Fibroblast of upper back skin (primary cell): ENCODE data around the gene HDAC6.
"Not testable (repeated sequence)": the region's sequence is repeated elsewhere in the genome, so short reads cannot be mapped to it uniquely, and the experiment has no call there.

ENCODE experiments used
- DNase-seq: peaks from one replicate; pipeline ENCODE4 v3.0.0-alpha.2; 2013

The HDAC6 gene

DNA sequence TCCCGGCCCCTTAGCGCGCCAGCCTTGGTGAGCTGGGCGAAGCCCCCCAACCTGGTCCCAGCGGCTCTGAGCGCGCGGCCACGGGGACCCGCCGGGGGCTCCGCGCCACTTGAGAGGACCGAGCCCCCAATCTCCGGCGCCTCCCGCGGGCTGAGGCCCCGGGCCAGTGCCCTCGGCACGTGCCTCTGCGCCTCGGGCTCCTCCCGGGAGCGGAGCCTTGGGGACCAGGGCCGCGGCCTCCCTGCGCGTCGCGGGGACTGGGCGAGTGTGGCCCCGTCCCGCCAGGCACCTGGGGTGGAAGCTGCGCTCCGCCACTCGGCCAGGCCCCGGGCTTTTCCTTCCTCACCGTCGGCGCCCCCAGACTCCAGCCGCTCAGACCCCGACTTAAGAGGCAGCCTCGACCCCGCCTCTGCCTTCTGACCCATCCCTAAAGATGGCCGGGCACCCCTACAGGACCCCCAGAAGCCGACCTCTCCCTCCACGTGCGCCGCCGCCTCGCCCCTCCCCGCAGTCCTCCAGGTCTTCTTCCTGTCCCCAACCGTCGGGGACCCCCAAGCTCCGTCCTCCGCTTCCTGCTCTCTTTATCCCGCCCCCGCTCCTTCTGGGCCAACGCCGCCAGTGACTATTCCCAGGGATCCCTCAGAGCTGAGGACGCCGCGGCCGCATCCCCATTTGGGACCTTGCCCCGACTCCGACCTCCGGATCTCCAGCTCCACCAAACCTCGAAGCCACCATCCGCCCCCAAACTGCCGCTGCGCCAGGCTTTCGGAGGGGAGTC, 25.2 kb downstream of the HDAC6 start:
- no peak for DNase-seq

DNA sequence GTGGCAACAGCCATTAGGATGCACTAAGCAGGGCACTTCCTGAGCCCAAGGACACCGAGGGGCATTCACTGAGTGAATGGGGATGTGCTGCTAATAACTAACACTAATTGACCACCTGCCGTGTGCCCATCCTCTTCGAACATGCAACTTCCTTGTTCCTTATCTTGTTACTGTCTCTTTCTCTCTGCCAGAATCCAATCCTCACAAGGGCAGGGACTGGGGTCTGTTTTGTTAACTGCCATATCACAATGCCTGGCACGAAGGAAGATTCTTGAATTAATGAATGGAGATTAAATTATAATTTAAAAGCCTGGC, 25.7 kb downstream of the HDAC6 start:
- no peak for DNase-seq

DNA sequence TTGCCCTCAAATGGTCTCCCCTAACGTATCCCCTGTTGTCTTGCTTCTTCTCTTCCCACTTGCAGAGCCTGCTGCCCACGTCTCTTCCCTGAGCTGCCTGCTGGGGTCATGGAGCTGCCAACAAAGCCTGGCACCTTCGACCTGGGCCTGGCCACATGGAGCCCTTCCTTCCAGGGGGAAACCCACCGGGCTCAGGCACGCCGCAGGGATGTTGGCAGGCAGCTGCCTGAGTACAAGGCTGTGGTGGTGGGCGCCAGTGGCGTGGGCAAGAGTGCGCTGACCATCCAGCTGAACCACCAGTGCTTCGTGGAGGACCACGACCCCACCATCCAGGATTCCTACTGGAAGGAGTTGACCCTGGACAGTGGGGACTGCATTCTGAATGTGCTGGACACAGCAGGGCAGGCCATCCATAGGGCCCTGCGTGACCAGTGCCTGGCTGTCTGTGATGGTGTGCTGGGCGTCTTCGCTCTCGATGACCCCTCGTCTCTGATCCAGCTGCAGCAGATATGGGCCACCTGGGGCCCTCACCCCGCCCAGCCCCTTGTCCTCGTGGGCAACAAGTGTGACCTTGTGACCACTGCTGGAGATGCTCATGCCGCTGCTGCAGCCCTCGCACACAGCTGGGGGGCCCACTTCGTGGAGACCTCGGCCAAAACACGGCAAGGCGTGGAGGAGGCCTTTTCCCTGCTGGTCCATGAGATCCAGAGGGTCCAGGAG, 27.3 kb downstream of the HDAC6 start:
- DNase-seq = no peak

DNA sequence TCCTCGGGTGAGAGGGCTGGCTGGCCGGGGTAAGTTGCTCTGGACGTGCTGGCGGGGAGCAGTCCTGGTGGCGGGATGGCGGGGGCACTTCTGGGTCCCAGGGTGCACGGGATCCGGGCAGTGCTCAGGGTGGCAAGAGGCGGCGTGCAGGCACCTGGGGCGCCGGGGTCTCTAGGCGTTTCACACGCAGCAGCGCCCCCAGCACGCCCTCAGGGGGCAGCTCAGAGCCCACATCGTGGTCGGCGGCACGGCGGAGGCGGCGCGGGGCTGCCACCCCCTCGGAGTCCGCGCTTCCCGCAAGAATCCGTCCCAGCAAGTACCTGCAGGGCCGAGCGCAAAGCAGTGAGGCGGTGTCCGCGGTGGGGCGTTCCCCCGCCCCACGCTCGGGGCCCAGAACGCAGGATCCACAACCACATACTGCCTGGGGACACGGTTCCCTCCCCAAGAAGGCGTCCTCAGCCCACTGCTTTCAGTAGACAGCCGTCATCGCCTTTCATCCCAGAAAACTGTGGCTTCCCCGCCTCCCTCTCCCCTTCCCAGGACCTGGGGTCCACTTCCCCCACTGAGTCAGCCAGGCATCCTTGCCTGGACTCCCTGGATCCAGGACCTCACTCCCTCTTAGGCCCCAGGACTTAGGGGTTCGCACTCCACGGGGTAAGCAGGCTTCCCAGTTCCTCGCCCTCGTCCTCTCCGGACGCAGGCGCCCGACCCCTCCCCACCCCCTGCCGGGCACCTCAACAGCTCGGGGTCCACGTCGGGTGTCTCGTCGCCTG, 29.5 kb downstream of the HDAC6 start:
- no peak for DNase-seq

GRCh38 chrX:48831909-48832291, 30.0 kb downstream of the HDAC6 start:
- no peak for DNase-seq

GRCh38 chrX:48833542-48834138, 31.8 kb downstream of the HDAC6 start:
- DNase-seq = no peak

DNA sequence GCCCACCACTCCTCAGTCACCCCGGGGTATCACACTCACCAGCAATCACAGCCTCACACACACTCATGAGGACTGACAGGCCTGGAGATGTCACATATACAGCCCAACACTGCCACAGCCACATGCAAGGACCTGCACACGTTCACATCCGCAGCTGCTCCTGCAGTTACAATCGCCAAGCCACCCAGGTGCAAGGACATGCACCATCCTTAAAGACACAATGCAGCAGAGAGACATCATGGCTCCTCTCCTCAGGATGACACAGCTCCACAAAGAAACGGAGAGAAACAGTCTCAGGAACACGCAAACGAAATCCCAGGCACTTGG, 32.5 kb downstream of the HDAC6 start:
- no peak for DNase-seq

DNA sequence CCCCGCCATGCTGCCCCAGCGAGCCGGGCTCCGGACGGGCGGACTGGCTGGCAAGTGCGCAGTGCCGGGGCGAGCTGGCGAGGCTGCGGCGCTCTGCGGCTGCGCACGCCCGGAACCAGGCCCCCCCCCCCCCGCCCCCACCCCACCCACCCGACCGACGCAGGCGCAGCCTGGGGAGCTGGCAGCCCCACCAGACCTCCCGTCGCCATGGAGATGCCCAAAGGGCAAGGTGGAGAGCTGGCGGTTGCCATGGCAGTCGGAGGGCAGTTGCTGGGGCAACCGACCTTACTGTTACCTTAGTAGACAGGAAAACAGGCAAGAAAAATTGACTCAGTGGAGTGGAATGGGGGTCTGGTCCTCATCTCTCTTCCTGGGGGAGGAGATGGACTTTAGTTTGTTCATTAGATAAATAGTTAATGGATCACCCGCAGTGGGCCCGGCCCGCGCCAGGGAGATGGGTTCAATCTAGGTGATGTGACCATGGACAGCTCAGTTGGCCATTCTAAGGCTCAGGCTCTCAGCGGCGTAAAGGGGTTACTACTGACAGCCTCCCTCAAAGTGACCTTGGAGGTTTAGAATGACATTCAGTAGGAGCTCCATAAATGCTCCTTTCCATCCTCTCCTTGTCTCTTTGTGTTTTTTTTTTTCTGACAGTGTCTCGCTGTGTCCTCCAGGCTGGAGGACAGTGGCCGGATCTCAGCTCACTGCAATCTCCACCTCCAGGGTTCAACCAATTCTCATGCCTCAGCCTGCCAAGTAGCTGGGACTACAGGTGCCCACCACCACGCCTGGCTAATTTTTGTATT, 33.9 kb downstream of the HDAC6 start, which contains the start of gene PCSK1N:
PCSK1N (minus strand) TSS at position 87 of the 806 bp plus-strand sequence; CDS start at position 9, 78 bp downstream.
- DNase-seq = no peak

DNA sequence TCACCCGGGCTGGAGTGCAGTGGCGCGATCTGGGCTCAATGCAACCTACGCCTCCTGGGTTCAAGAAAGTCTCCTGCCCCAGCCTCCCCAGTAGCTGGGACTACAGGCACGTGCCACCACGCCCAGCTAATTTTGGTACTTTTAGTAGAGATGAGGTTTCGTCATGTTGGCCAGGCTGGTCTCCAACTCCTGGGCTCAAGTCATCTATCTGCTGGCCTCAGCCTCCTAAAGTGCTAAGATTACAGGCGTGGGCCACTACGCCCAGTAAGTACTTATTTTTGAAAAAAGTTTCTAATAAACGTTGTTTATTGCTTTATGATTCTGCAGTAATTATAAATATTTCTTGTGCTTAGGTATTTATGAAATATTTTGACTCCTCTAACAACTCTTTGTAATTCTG, 37.8 kb downstream of the HDAC6 start:
- DNase-seq = no peak

DNA sequence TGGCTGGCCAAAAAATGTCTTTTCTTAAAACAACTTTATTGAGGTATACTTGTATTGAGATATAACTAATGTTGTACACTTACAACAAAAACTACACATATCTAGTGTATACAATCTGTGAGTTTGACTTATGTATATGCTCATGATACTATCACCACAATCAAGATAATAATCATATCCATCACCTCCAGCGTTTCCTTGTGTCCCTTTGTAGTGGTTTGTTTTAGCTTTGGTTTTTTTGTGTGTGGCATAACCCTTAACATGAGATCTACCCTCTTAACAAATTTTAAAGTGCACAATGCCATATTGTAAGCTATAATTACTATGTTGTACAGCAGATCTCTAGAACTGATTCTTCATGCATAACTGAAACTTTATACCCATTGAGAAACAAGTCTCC, 47.0 kb downstream of the HDAC6 start:
- no peak for DNase-seq

DNA sequence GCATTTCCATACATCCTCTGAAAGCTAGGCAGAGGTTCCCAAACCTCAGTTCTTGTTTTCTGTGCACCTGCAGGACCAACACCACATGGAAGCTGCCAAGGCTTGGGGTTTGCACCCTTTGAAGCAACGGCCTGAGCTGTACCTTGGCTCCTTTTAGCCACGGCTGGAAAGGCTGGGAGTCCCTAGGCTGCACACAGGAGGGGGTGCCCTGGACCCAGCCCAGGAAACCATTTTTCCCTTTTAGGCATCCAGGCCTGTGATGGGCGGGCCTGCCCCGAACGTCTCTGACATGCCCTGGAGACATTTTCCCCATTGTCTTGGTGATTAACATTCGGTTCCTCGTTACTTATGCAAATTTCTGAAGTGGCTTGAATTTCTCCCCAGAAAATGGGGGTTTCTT, 51.0 kb downstream of the HDAC6 start:
- DNase-seq = no peak

DNA sequence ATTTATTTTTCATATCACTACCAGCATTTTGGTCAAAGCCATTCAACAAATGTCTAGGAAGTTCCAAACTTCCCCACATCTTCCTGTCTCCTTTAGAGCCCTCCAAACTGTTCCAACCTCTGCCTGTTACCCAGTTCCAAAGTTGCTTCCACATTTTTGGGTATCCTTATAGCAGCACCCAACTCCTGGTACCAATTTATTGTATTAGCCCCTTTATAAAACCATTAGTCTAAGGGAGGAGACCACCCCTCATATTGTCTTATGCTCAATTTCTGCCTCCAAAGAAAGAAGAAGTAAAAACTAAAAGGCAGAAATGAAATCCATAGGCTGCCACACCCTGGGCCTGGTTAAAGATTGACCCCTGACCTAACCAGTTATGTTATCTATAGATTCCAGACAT, 51.6 kb downstream of the HDAC6 start:
- DNase-seq = not testable (repeated sequence)

GRCh38 chrX:48854121-48854804, 52.4 kb downstream of the HDAC6 start:
- not testable (repeated sequence) for DNase-seq

GRCh38 chrX:48854898-48855297, 53.0 kb downstream of the HDAC6 start:
- DNase-seq = peak; percentile 7

GRCh38 chrX:48864210-48864609, 62.3 kb downstream of the HDAC6 start:
- DNase-seq = peak; percentile 76

DNA sequence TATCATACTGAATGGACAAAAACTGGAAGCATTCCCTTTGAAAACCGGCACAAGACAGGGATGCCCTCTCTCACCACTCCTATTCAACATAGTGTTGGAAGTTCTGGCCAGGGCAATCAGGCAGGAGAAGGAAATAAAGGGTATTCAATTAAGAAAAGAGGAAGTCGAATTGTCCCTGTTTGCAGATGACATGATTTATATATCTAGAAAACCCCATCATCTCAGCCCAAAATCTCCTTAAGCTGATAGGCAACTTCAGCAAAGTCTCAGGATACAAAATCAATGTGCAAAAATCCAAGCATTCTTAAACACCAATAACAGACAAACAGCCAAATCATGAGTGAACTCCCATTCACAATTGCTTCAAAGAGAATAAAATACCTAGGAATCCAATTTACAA, 70.2 kb downstream of the HDAC6 start:
- not testable (repeated sequence) for DNase-seq
